D721Med (cell line): ENCODE results near the gene HCRTR1.

Experiments
- DNase-seq: peaks from one replicate; pipeline ENCODE4 v3.0.0; 2011; ENCODE audit warnings: low spot score; ENCODE audit not compliant: insufficient read length
- FAIRE-seq: peaks from 2 replicates; lab custom pipeline; 2011; peaks lifted over from hg19 to GRCh38; lab: Jason Lieb, UNC
- CTCF ChIP-seq: IDR thresholded peaks from 2 replicates; pipeline ENCODE4 v1.5.1; 2012; ENCODE audit warnings: mild to moderate bottlenecking, control low read depth; ENCODE audit not compliant: insufficient read depth; ENCODE audit errors: missing control alignments

The HCRTR1 gene

GRCh38 chr1:31571340-31572295, 45.9 kb upstream of the HCRTR1 start:
- TF ChIP-seq CTCF = no peak
- FAIRE-seq (no peak), DNase-seq (no peak)

- DNase-seq = no peak
- TF ChIP-seq CTCF = no peak
- FAIRE-seq = no peak
These were observed 45.0 kb upstream of the HCRTR1 start for GRCh38 chr1:31572323-31573104.

GRCh38 chr1:31573261-31573660, 44.2 kb upstream of the HCRTR1 start:
- TF ChIP-seq CTCF = no peak
- DNase-seq (no peak), FAIRE-seq (no peak)

GRCh38 chr1:31574749-31575368, 42.6 kb upstream of the HCRTR1 start:
- TF ChIP-seq CTCF = no peak
- FAIRE-seq (no peak), DNase-seq (no peak)

- DNase-seq (no peak), FAIRE-seq (no peak)
- TF ChIP-seq CTCF = no peak
These were observed 41.9 kb upstream of the HCRTR1 start for GRCh38 chr1:31575369-31576140.

GRCh38 chr1:31576201-31576669, 41.3 kb upstream of the HCRTR1 start, which contains the start of gene TINAGL1:
Gene TINAGL1, plus strand, starts transcription at chr1:31576515. Its CDS starts 634 bp downstream, at chr1:31577149.
- FAIRE-seq (no peak), DNase-seq (no peak)
- no peak for TF ChIP-seq CTCF
